Natural killer cell treated with Interleukin-12 subunit alpha and Interleukin-12 subunit beta and Interleukin-15 and Interleukin-18, amount 100 ng/mL, for 72 hours (primary cell): ENCODE data around the gene KRTAP13-4. TPM values are rescaled to one million over a fixed set of nuclear protein-coding genes. Genes with fewer than 3 reads are reported as not detected.

Source experiments
- ATAC-seq, 2 donors: fragments of 150-1000 bp; cut with Tn5 transposase in 1 of 2; sonication (Bioruptor Pico), chemical (Tn5 transposase) in 1 of 2; 2 replicates each; pipeline ENCODE4 v1.10.0; 2021
- DNase-seq: peaks from one replicate; pipeline ENCODE4 v3.0.0; 2022; ENCODE audit warnings: low spot score
- H3K27ac Mint-ChIP-seq, 2 donors: 1 replicate in 1 of 2; 2 replicates in 1 of 2; pipeline ENCODE4 v1.8.0; 2022; ENCODE audit warnings: mixed read lengths in 2 of 2, mild to moderate bottlenecking in 1 of 2, moderate library complexity in 1 of 2
- H3K27me3 Mint-ChIP-seq, 2 donors: 1 replicate in 1 of 2; 2 replicates in 1 of 2; pipeline ENCODE4 v1.8.0; 2022; ENCODE audit warnings: mixed read lengths in 2 of 2
- H3K36me3 Mint-ChIP-seq: one replicate; pipeline ENCODE4 v1.8.0; 2022; ENCODE audit warnings: mixed read lengths
- H3K4me1 Mint-ChIP-seq, 2 donors: 1 replicate in 1 of 2; 2 replicates in 1 of 2; pipeline ENCODE4 v1.8.0; 2022; ENCODE audit warnings: low read depth in 2 of 2, mixed read lengths in 2 of 2, mild to moderate bottlenecking in 1 of 2
- H3K4me3 Mint-ChIP-seq: one replicate; pipeline ENCODE4 v1.8.0; 2022; ENCODE audit warnings: mixed read lengths
- H3K9me3 Mint-ChIP-seq: 2 replicates; pipeline ENCODE4 v1.8.0; 2022; ENCODE audit warnings: mixed read lengths
- total RNA-seq, 2 donors: library from RNA; stranded (reverse); gene quantifications; one replicate each; pipeline ENCODE4 v1.2.3, GENCODE V29; 2022

Gene KRTAP13-4
- not detected for total RNA-seq

- Mint-ChIP-seq H3K27me3 (no peaks in the 10 kb centered on the region), H3K9me3 (peaks cover 13% of the 10 kb centered on the region), H3K4me1 (no peaks in the 10 kb centered on the region), H3K27ac (no peak within 1 kb of the TSS), H3K4me3 (no peak within 1 kb of the TSS), H3K36me3 (no peaks in the 10 kb centered on the region)
- ATAC-seq, result no peak
- no peak for DNase-seq
Observed at GRCh38 chr21:30430170-30430655, at the start of gene KRTAP13-4. Gene KRTAP13-4, plus strand, starts transcription at chr21:30430220. Its CDS starts 56 bp downstream, at chr21:30430276.

GRCh38 chr21:30382201-30382600, 47.8 kb upstream of the KRTAP13-4 start:
- ATAC-seq (no peak), DNase-seq (no peak)
- H3K27ac Mint-ChIP-seq, result no peak overlapping the region
- no peaks in the 10 kb centered on the region for H3K27me3 Mint-ChIP-seq
- no peaks in the 10 kb centered on the region for H3K36me3 Mint-ChIP-seq
- no peaks in the 10 kb centered on the region for H3K4me1 Mint-ChIP-seq
- peaks cover 9% of the 10 kb centered on the region for H3K9me3 Mint-ChIP-seq
- H3K4me3 Mint-ChIP-seq, result no peak overlapping the region

- DNase-seq (no peak), ATAC-seq (no peak)
- Mint-ChIP-seq H3K4me3 (no peak overlapping the region), H3K4me1 (no peaks in the 10 kb centered on the region), H3K27ac (no peak overlapping the region), H3K36me3 (no peaks in the 10 kb centered on the region), H3K9me3 (peaks cover 11% of the 10 kb centered on the region), H3K27me3 (no peaks in the 10 kb centered on the region)
Observed at GRCh38 chr21:30391492-30392025, 38.5 kb upstream of the KRTAP13-4 start.

GRCh38 chr21:30395731-30396130, 34.3 kb upstream of the KRTAP13-4 start, which contains the start of gene KRTAP13-1:
Gene KRTAP13-1, plus strand, starts transcription at chr21:30396031. Its CDS starts 56 bp downstream, at chr21:30396087.
- Mint-ChIP-seq H3K9me3 (peaks cover 4% of the 10 kb centered on the region), H3K4me3 (no peak within 1 kb of the TSS), H3K27ac (no peak within 1 kb of the TSS), H3K36me3 (peaks cover 4% of the 10 kb centered on the region), H3K4me1 (no peaks in the 10 kb centered on the region), H3K27me3 (no peaks in the 10 kb centered on the region)
- ATAC-seq, result no peak
- no peak for DNase-seq

- H3K27me3 Mint-ChIP-seq, result no peaks in the 10 kb centered on the region
- H3K27ac Mint-ChIP-seq, result no peak overlapping the region
- no peak for DNase-seq
- H3K9me3 Mint-ChIP-seq, result peaks cover 12% of the 10 kb centered on the region
- no peak for ATAC-seq
- no peaks in the 10 kb centered on the region for H3K36me3 Mint-ChIP-seq
- no peak overlapping the region for H3K4me3 Mint-ChIP-seq
- no peaks in the 10 kb centered on the region for H3K4me1 Mint-ChIP-seq
Observed at GRCh38 chr21:30408782-30409494, 21.1 kb upstream of the KRTAP13-4 start.

- Mint-ChIP-seq H3K9me3 (peaks cover 8% of the 10 kb centered on the region), H3K36me3 (no peaks in the 10 kb centered on the region), H3K4me1 (no peaks in the 10 kb centered on the region), H3K27ac (no peak overlapping the region), H3K4me3 (no peak overlapping the region), H3K27me3 (no peaks in the 10 kb centered on the region)
- ATAC-seq, result no peak
- DNase-seq, result no peak
Observed at GRCh38 chr21:30415993-30416392, 14.0 kb upstream of the KRTAP13-4 start.

GRCh38 chr21:30425826-30426225, 4.2 kb upstream of the KRTAP13-4 start, which contains the start of gene KRTAP13-3:
Gene KRTAP13-3, minus strand, starts transcription at chr21:30425926. Its CDS starts 14 bp downstream, at chr21:30425912.
- H3K36me3 Mint-ChIP-seq, result no peaks in the 10 kb centered on the region
- no peaks in the 10 kb centered on the region for H3K4me1 Mint-ChIP-seq
- H3K27ac Mint-ChIP-seq, result no peak within 1 kb of the TSS
- H3K9me3 Mint-ChIP-seq, result peaks cover 11% of the 10 kb centered on the region
- no peak within 1 kb of the TSS for H3K4me3 Mint-ChIP-seq
- H3K27me3 Mint-ChIP-seq, result no peaks in the 10 kb centered on the region
- no peak for DNase-seq
- no peak for ATAC-seq

GRCh38 chr21:30426731-30427130, 3.3 kb upstream of the KRTAP13-4 start:
- ATAC-seq (no peak), DNase-seq (no peak)
- Mint-ChIP-seq H3K27ac (no peak overlapping the region), H3K36me3 (no peaks in the 10 kb centered on the region), H3K27me3 (no peaks in the 10 kb centered on the region), H3K4me1 (no peaks in the 10 kb centered on the region), H3K9me3 (peaks cover 13% of the 10 kb centered on the region), H3K4me3 (no peak overlapping the region)

- Mint-ChIP-seq H3K27ac (no peak overlapping the region), H3K9me3 (peaks cover 9% of the 10 kb centered on the region), H3K27me3 (no peaks in the 10 kb centered on the region), H3K4me1 (no peaks in the 10 kb centered on the region), H3K4me3 (no peak overlapping the region), H3K36me3 (no peaks in the 10 kb centered on the region)
- no peak for DNase-seq
- ATAC-seq, result no peak
Observed at GRCh38 chr21:30434033-30434631, 4.1 kb downstream of the KRTAP13-4 start.

- no peak overlapping the region for H3K27ac Mint-ChIP-seq
- H3K9me3 Mint-ChIP-seq, result peaks cover 3% of the 10 kb centered on the region
- ATAC-seq (no peak), DNase-seq (no peak)
- no peak overlapping the region for H3K4me3 Mint-ChIP-seq
- H3K27me3 Mint-ChIP-seq, result no peaks in the 10 kb centered on the region
- no peaks in the 10 kb centered on the region for H3K4me1 Mint-ChIP-seq
- no peaks in the 10 kb centered on the region for H3K36me3 Mint-ChIP-seq
Observed at GRCh38 chr21:30437010-30437565, 7.1 kb downstream of the KRTAP13-4 start.

- no peaks in the 10 kb centered on the region for H3K27me3 Mint-ChIP-seq
- DNase-seq (no peak), ATAC-seq (no peak)
- H3K4me3 Mint-ChIP-seq, result no peak within 1 kb of the TSS
- H3K27ac Mint-ChIP-seq, result no peak within 1 kb of the TSS
- peaks cover 3% of the 10 kb centered on the region for H3K9me3 Mint-ChIP-seq
- no peaks in the 10 kb centered on the region for H3K4me1 Mint-ChIP-seq
- H3K36me3 Mint-ChIP-seq, result no peaks in the 10 kb centered on the region
Observed at GRCh38 chr21:30439975-30440374, 10.0 kb downstream of the KRTAP13-4 start, which contains the start of gene KRTAP15-1. Gene KRTAP15-1, plus strand, starts transcription at chr21:30440275. Its CDS starts 53 bp downstream, at chr21:30440328.

- Mint-ChIP-seq H3K36me3 (no peaks in the 10 kb centered on the region), H3K9me3 (peaks cover 5% of the 10 kb centered on the region), H3K27me3 (no peaks in the 10 kb centered on the region), H3K4me1 (no peaks in the 10 kb centered on the region), H3K4me3 (no peak overlapping the region), H3K27ac (no peak overlapping the region)
- DNase-seq, result no peak
- ATAC-seq, result no peak
Observed at GRCh38 chr21:30443226-30443625, 13.2 kb downstream of the KRTAP13-4 start.

- no peak overlapping the region for H3K27ac Mint-ChIP-seq
- DNase-seq, result no peak
- H3K27me3 Mint-ChIP-seq, result no peaks in the 10 kb centered on the region
- no peak for ATAC-seq
- H3K36me3 Mint-ChIP-seq, result no peaks in the 10 kb centered on the region
- H3K9me3 Mint-ChIP-seq, result peaks cover 9% of the 10 kb centered on the region
- H3K4me1 Mint-ChIP-seq, result no peaks in the 10 kb centered on the region
- H3K4me3 Mint-ChIP-seq, result no peak overlapping the region
Observed at GRCh38 chr21:30444204-30444603, 14.2 kb downstream of the KRTAP13-4 start.

GRCh38 chr21:30447056-30447455, 17.0 kb downstream of the KRTAP13-4 start:
- no peaks in the 10 kb centered on the region for H3K27me3 Mint-ChIP-seq
- no peaks in the 10 kb centered on the region for H3K36me3 Mint-ChIP-seq
- no peak for DNase-seq
- ATAC-seq, result no peak
- no peak overlapping the region for H3K27ac Mint-ChIP-seq
- no peak overlapping the region for H3K4me3 Mint-ChIP-seq
- peaks cover 12% of the 10 kb centered on the region for H3K9me3 Mint-ChIP-seq
- H3K4me1 Mint-ChIP-seq, result no peaks in the 10 kb centered on the region
